ENCODE measurements around the gene FBXL13. TPM values are rescaled to one million over a fixed set of nuclear protein-coding genes. Genes with fewer than 3 reads are reported as not detected.

FBXL13 gene
- total RNA-seq (2022; extraction: Qiagen RNA extraction) = 0.39 to 0.58 TPM (median 0.42 TPM) in 5 replicates

GRCh38 chr7:103074519-103075336 lies at the start of gene FBXL13, which contains the start of gene ARMC10:
Gene FBXL13 (minus strand): TSS chr7:103074796.
Gene ARMC10 (plus strand): TSS chr7:103075140. CDS start chr7:103075273, 133 bp downstream.

GRCh38 chr7:102912742-102913141 lies 161.9 kb downstream of the FBXL13 start, which contains the start of gene LRRC17:
Gene LRRC17 (plus strand): TSS chr7:102913000. CDS start chr7:102933914, 20,914 bp downstream.

Other genes starting within 250 kb of the FBXL13 start
- 0.08 to 0.18 TPM (median 0.14 TPM) in 4 of 5 replicates, not detected in the other for gene LRRC17, start 161.8 kb downstream of the FBXL13 start, total RNA-seq (2022; extraction: Qiagen RNA extraction)
- 26.6 to 35.7 TPM (median 35.1 TPM) in 5 replicates for gene ARMC10, start 344 bp upstream of the FBXL13 start, total RNA-seq (2022; extraction: Qiagen RNA extraction)
- gene NAPEPLD, start 74.3 kb upstream of the FBXL13 start, total RNA-seq (2022; extraction: Qiagen RNA extraction) = 2.5 to 3.8 TPM (median 3.5 TPM) in 5 replicates
- 60.8 to 75.6 TPM (median 65.3 TPM) in 5 replicates for gene PMPCB, start 222.6 kb upstream of the FBXL13 start, total RNA-seq (2022; extraction: Qiagen RNA extraction)

Data from A549 treated with Mapracorat at 1 μM for 4 hours (cell line).